Activated CD4-positive, alpha-beta T cell treated with anti-CD3 and anti-CD28 coated beads, Interleukin-10, Interleukin-2, amounts not matched to agents 100 ng/mL and 50 ng/mL, durations not matched to agents 16 hours and 8 hours (primary cell): ENCODE data around the gene NMNAT3.

Source experiments
- DNase-seq: peaks from one replicate; pipeline ENCODE4 v3.0.0-alpha.2; 2020

NMNAT3 gene

GRCh38 chr3:139537795-139538621 is 139.8 kb downstream of the NMNAT3 start:
- DNase-seq = no peak

GRCh38 chr3:139537361-139537760 is 140.4 kb downstream of the NMNAT3 start:
- DNase-seq = no peak

- DNase-seq = no peak
Measured at GRCh38 chr3:139534992-139535879, 142.5 kb downstream of the NMNAT3 start.

GRCh38 chr3:139534455-139534812 is 143.3 kb downstream of the NMNAT3 start:
- no peak for DNase-seq

- no peak for DNase-seq
Measured at GRCh38 chr3:139533781-139534454, 143.9 kb downstream of the NMNAT3 start.

- no peak for DNase-seq
Measured at GRCh38 chr3:139532976-139533375, 144.8 kb downstream of the NMNAT3 start.

GRCh38 chr3:139530717-139531116 is 147.1 kb downstream of the NMNAT3 start:
- no peak for DNase-seq

GRCh38 chr3:139529662-139530061 is 148.1 kb downstream of the NMNAT3 start:
- DNase-seq = no peak

- DNase-seq = no peak
Measured at GRCh38 chr3:139528924-139529323, 148.8 kb downstream of the NMNAT3 start.

- DNase-seq = no peak
Measured at GRCh38 chr3:139528281-139528680, 149.5 kb downstream of the NMNAT3 start.

- DNase-seq = no peak
Measured at GRCh38 chr3:139527265-139527664, 150.5 kb downstream of the NMNAT3 start.

GRCh38 chr3:139526146-139526545 is 151.6 kb downstream of the NMNAT3 start:
- DNase-seq = no peak

GRCh38 chr3:139524841-139525636 is 152.7 kb downstream of the NMNAT3 start:
- DNase-seq = no peak

GRCh38 chr3:139523718-139524117 is 154.1 kb downstream of the NMNAT3 start:
- DNase-seq = no peak

- no peak for DNase-seq
Measured at GRCh38 chr3:139523166-139523565, 154.6 kb downstream of the NMNAT3 start.

- no peak for DNase-seq
Measured at GRCh38 chr3:139522421-139522820, 155.4 kb downstream of the NMNAT3 start.

- DNase-seq = no peak
Measured at GRCh38 chr3:139521816-139522215, 156.0 kb downstream of the NMNAT3 start.

- DNase-seq = no peak
Measured at GRCh38 chr3:139521144-139521543, 156.6 kb downstream of the NMNAT3 start.

- DNase-seq = peak; percentile 48
Measured at GRCh38 chr3:139519998-139520737, 157.6 kb downstream of the NMNAT3 start.

GRCh38 chr3:139518926-139519842 is 158.6 kb downstream of the NMNAT3 start:
- no peak for DNase-seq

GRCh38 chr3:139518306-139518705 is 159.5 kb downstream of the NMNAT3 start:
- no peak for DNase-seq
